Right lung (tissue), 5 donors: ENCODE measurements around the gene CRLF2. TPM values are rescaled to one million over a fixed set of nuclear protein-coding genes. Genes with fewer than 3 reads are reported as not detected.
"Not testable (repeated sequence)": the region's sequence is repeated elsewhere in the genome, so short reads cannot be mapped to it uniquely, and the experiment has no call there.

Source experiments
- DNase-seq, 2 donors: peaks; one replicate each; pipeline ENCODE4 v3.0.0-alpha.2; 2013
- polyA plus RNA-seq, 5 donors: library from polyadenylated mRNA; unstranded; fragments of 120-200 nt; gene quantifications; one replicate each; pipeline versions ENCODE4 v1.2.1 to v1.2.3, GENCODE V29; 2013; ENCODE audit warnings: inconsistent platforms in 1 of 5, low replicate concordance in 1 of 5; ENCODE audit not compliant: insufficient read length in 5 of 5, insufficient read depth in 1 of 5

Gene CRLF2
- polyA plus RNA-seq, 5 donors: 0.06 to 0.13 (median 0.09) TPM; not detected in 2

- no peak for DNase-seq
Measured at GRCh38 chrX:1215123-1215823, 2.8 kb upstream of the CRLF2 start.

- DNase-seq: no peak
Measured at GRCh38 chrX:1213971-1214370, 1.5 kb upstream of the CRLF2 start.

GRCh38 chrX:1210844-1211243 lies 1.6 kb downstream of the CRLF2 start:
- DNase-seq: no peak

GRCh38 chrX:1207496-1208025 lies 4.9 kb downstream of the CRLF2 start:
- no peak for DNase-seq

- peak; percentile 55 to 70 for DNase-seq
Measured at GRCh38 chrX:1205681-1206611, 6.5 kb downstream of the CRLF2 start.

- DNase-seq: no peak
Measured at GRCh38 chrX:1202251-1202650, 10.2 kb downstream of the CRLF2 start.

- no peak for DNase-seq
Measured at GRCh38 chrX:1196436-1196835, 16.0 kb downstream of the CRLF2 start.

GRCh38 chrX:1192196-1192595 lies 20.3 kb downstream of the CRLF2 start:
- DNase-seq: not testable (repeated sequence)

- DNase-seq: no peak
Measured at GRCh38 chrX:1190596-1191145, 21.8 kb downstream of the CRLF2 start.

- DNase-seq: no peak
Measured at GRCh38 chrX:1185561-1185960, 26.9 kb downstream of the CRLF2 start.

- DNase-seq: no peak
Measured at GRCh38 chrX:1182211-1182610, 30.2 kb downstream of the CRLF2 start.

- not testable (repeated sequence) for DNase-seq
Measured at GRCh38 chrX:1181661-1182060, 30.8 kb downstream of the CRLF2 start.

GRCh38 chrX:1181170-1181569 lies 31.3 kb downstream of the CRLF2 start:
- DNase-seq: no peak

GRCh38 chrX:1178580-1179057 lies 33.8 kb downstream of the CRLF2 start:
- no peak for DNase-seq

- not testable (repeated sequence) for DNase-seq
Measured at GRCh38 chrX:1176531-1177320, 35.7 kb downstream of the CRLF2 start.

- not testable (repeated sequence) for DNase-seq
Measured at GRCh38 chrX:1174609-1175545, 37.6 kb downstream of the CRLF2 start.

- not testable (repeated sequence) for DNase-seq
Measured at GRCh38 chrX:1173435-1173834, 39.0 kb downstream of the CRLF2 start.

- DNase-seq: no peak
Measured at GRCh38 chrX:1172496-1172895, 40.0 kb downstream of the CRLF2 start.

GRCh38 chrX:1171915-1172314 lies 40.5 kb downstream of the CRLF2 start:
- DNase-seq: not testable (repeated sequence)

GRCh38 chrX:1170243-1170642 lies 42.2 kb downstream of the CRLF2 start:
- no peak for DNase-seq
